ENCODE data around the gene IGSF9B.

The IGSF9B gene

GRCh38 chr11:133889188-133889587, 67.6 kb downstream of the IGSF9B start:
- TF ChIP-seq ZBTB7A (IDR thresholded peaks at IDR 0.05; ENCODE audit: low read depth) (no peak), YY1 (IDR thresholded peaks at IDR 0.05; ENCODE audit: low read depth) (no peak), NFIC (IDR thresholded peaks at IDR 0.05) (no peak), TEAD4 (IDR thresholded peaks at IDR 0.05) (no peak), CEBPB (IDR thresholded peaks at IDR 0.05) (no peak), REST (IDR thresholded peaks at IDR 0.05; ENCODE audit: low read depth) (no peak), CREB1 (IDR thresholded peaks at IDR 0.05; ENCODE audit: low read depth) (no peak), TCF12 (IDR thresholded peaks at IDR 0.05; ENCODE audit: low read depth) (no peak), MAX (IDR thresholded peaks at IDR 0.05) (no peak), FOXM1 (IDR thresholded peaks at IDR 0.05; ENCODE audit: borderline replicate concordance, low read depth) (no peak), RAD21 (IDR thresholded peaks at IDR 0.05; ENCODE audit: low read depth) (no peak), EGR1 (IDR thresholded peaks at IDR 0.05) (no peak), TAF1 (IDR thresholded peaks at IDR 0.05; ENCODE audit: low read depth) (no peak), USF1 (IDR thresholded peaks at IDR 0.05) (no peak), EP300 (IDR thresholded peaks at IDR 0.05; ENCODE audit: borderline replicate concordance) (no peak)

GRCh38 chr11:133887692-133888332, 69.0 kb downstream of the IGSF9B start:
- TF ChIP-seq REST (IDR thresholded peaks at IDR 0.05; ENCODE audit: low read depth) (no peak), TEAD4 (IDR thresholded peaks at IDR 0.05) (no peak), USF1 (IDR thresholded peaks at IDR 0.05) (no peak), YY1 (IDR thresholded peaks at IDR 0.05; ENCODE audit: low read depth) (no peak), NFIC (IDR thresholded peaks at IDR 0.05) (no peak), MAX (IDR thresholded peaks at IDR 0.05) (no peak), TCF12 (IDR thresholded peaks at IDR 0.05; ENCODE audit: low read depth) (no peak), FOXM1 (IDR thresholded peaks at IDR 0.05; ENCODE audit: borderline replicate concordance, low read depth) (no peak), EP300 (IDR thresholded peaks at IDR 0.05; ENCODE audit: borderline replicate concordance) (no peak), ZBTB7A (IDR thresholded peaks at IDR 0.05; ENCODE audit: low read depth) (no peak), CEBPB (IDR thresholded peaks at IDR 0.05) (no peak), TAF1 (IDR thresholded peaks at IDR 0.05; ENCODE audit: low read depth) (no peak), RAD21 (IDR thresholded peaks at IDR 0.05; ENCODE audit: low read depth) (no peak), EGR1 (IDR thresholded peaks at IDR 0.05) (no peak), CREB1 (IDR thresholded peaks at IDR 0.05; ENCODE audit: low read depth) (no peak)

GRCh38 chr11:133886029-133886428, 70.7 kb downstream of the IGSF9B start:
- TF ChIP-seq YY1 (IDR thresholded peaks at IDR 0.05; ENCODE audit: low read depth) (no peak), RAD21 (IDR thresholded peaks at IDR 0.05; ENCODE audit: low read depth) (no peak), TEAD4 (IDR thresholded peaks at IDR 0.05) (no peak), EGR1 (IDR thresholded peaks at IDR 0.05) (no peak), REST (IDR thresholded peaks at IDR 0.05; ENCODE audit: low read depth) (no peak)

- TF ChIP-seq FOXM1 (IDR thresholded peaks at IDR 0.05; ENCODE audit: borderline replicate concordance, low read depth) (no peak), EP300 (IDR thresholded peaks at IDR 0.05; ENCODE audit: borderline replicate concordance) (no peak), TCF12 (IDR thresholded peaks at IDR 0.05; ENCODE audit: low read depth) (no peak), ZBTB7A (IDR thresholded peaks at IDR 0.05; ENCODE audit: low read depth) (no peak), REST (IDR thresholded peaks at IDR 0.05; ENCODE audit: low read depth) (no peak), EGR1 (IDR thresholded peaks at IDR 0.05) (no peak), CEBPB (IDR thresholded peaks at IDR 0.05) (no peak), CREB1 (IDR thresholded peaks at IDR 0.05; ENCODE audit: low read depth) (no peak), YY1 (IDR thresholded peaks at IDR 0.05; ENCODE audit: low read depth) (no peak), TAF1 (IDR thresholded peaks at IDR 0.05; ENCODE audit: low read depth) (no peak), NFIC (IDR thresholded peaks at IDR 0.05) (no peak), USF1 (IDR thresholded peaks at IDR 0.05) (no peak)
Observed at GRCh38 chr11:133872160-133872559, 84.6 kb downstream of the IGSF9B start.

All from Ishikawa (cell line).